ENCODE data around the gene MAP4K4.

- TF ChIP-seq CTCF (IDR thresholded peaks at IDR 0.05; ENCODE audit: low read length), result no peak
- no peak for TF ChIP-seq EZH2 (optimal IDR thresholded peaks at IDR 0.05; ENCODE audit: low read depth, low read length)
Observed at GRCh38 chr2:101768556-101769220, 71.2 kb downstream of the MAP4K4 start.
